Measurements from ENCODE around the gene RALGAPA1. TPM values are rescaled to one million over a fixed set of nuclear protein-coding genes. Genes with fewer than 3 reads are reported as not detected.
"Not testable (repeated sequence)": the region's sequence is repeated elsewhere in the genome, so short reads cannot be mapped to it uniquely, and the experiment has no call there.

The RALGAPA1 gene
- total RNA-seq, 4 donors from 2014 or later: 44.1 to 138 (median 108) TPM

GRCh38 chr14:35628989-35629388, 180.1 kb downstream of the RALGAPA1 start:
- Histone ChIP-seq H3K4me1 (no peaks in the 10 kb centered on the region), H3K36me3 (no peaks in the 10 kb centered on the region), H3K4me3 (no peak overlapping the region), H3K9me3 (no peaks in the 10 kb centered on the region), H3K27ac (no peak overlapping the region), H3K27me3 (no peaks in the 10 kb centered on the region)
- DNase-seq: no peak
- intact Hi-C loops (cut with DNase I; ENCODE audit: low total_unique reads): no loop called here
- TF ChIP-seq POLR2A (IDR thresholded peaks at IDR 0.05): no peak

DNA sequence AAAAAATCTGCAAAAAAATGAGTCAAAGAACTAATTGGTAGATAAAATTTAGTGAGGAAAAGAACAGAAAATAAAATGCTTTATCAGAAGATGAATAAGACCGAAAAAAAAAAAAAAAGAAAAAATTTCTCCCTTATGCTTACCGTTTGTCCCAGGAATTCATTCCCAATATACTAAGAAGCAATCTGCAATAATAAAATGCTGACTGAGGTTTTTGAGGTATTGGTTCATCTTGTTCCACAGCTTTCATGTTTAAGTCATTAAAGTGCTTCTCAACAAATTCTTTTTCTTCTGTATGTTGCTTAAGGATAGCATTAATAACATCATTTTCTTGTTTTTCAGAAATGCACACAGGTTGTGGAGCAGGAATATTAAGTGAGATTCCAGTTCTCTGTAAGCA, 182.1 kb downstream of the RALGAPA1 start:
- H3K4me1 ChIP-seq; H3K36me3 ChIP-seq; intact Hi-C loops (cut with DNase I; ENCODE audit: low total_unique reads); DNase-seq; H3K27me3 ChIP-seq; H3K27ac ChIP-seq; H3K9me3 ChIP-seq; H3K4me3 ChIP-seq: not testable (repeated sequence)

GRCh38 chr14:35621996-35622395, 187.1 kb downstream of the RALGAPA1 start:
- H3K9me3 ChIP-seq; H3K4me1 ChIP-seq; H3K36me3 ChIP-seq; H3K4me3 ChIP-seq; H3K27me3 ChIP-seq; H3K27ac ChIP-seq; DNase-seq; intact Hi-C loops (cut with DNase I; ENCODE audit: low total_unique reads): not testable (repeated sequence)

DNA sequence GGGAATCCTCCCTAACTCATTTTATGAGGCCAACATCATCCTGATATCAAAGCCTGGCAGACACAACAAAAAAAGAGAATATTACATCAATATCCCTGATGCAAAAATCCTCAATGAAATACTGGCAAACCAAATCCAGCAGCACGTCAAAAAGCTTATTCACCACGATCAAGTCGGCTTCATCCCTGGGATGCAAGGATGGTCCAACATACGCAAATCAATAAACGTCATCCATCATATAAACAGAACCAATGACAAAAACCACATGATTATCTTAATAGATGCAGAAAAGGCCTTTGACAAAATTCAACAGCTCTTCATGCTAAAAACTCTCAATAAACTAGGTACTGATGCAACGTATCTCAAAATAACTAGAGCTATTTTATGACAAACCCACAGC, 189.1 kb downstream of the RALGAPA1 start:
- H3K36me3 ChIP-seq; H3K9me3 ChIP-seq; H3K4me1 ChIP-seq; H3K27ac ChIP-seq; H3K4me3 ChIP-seq; H3K27me3 ChIP-seq; DNase-seq; intact Hi-C loops (cut with DNase I; ENCODE audit: low total_unique reads): not testable (repeated sequence)

- intact Hi-C loops (cut with DNase I; ENCODE audit: low total_unique reads); H3K4me3 ChIP-seq: not testable (repeated sequence)
Observed at GRCh38 chr14:35619461-35619860, 189.6 kb downstream of the RALGAPA1 start.

DNA sequence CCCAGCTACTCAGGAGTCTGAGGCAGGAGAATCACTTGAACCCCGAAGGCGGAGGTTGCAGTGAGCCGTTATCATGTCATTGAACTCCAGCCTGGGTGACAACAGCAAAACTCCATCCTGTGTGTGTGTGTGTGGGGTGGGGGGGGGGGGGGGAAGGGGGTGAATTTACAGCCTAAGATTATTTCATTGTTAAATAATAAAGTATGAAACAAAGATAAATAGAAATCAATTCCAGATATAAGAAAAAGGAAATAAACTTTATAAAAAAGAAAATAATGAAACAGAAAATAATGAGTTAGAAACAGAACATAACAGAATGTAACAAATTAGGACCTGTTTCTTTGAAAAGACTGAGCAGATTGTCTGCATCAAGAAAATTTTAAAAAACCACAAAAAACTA, 191.6 kb downstream of the RALGAPA1 start:
- Histone ChIP-seq H3K27me3 (no peaks in the 10 kb centered on the region), H3K9me3 (no peaks in the 10 kb centered on the region), H3K4me3 (no peak overlapping the region), H3K36me3 (no peaks in the 10 kb centered on the region), H3K4me1 (no peaks in the 10 kb centered on the region), H3K27ac (no peak overlapping the region)
- intact Hi-C loops (cut with DNase I; ENCODE audit: low total_unique reads): no loop called here
- no peak for DNase-seq
- TF ChIP-seq, protein P1, sequence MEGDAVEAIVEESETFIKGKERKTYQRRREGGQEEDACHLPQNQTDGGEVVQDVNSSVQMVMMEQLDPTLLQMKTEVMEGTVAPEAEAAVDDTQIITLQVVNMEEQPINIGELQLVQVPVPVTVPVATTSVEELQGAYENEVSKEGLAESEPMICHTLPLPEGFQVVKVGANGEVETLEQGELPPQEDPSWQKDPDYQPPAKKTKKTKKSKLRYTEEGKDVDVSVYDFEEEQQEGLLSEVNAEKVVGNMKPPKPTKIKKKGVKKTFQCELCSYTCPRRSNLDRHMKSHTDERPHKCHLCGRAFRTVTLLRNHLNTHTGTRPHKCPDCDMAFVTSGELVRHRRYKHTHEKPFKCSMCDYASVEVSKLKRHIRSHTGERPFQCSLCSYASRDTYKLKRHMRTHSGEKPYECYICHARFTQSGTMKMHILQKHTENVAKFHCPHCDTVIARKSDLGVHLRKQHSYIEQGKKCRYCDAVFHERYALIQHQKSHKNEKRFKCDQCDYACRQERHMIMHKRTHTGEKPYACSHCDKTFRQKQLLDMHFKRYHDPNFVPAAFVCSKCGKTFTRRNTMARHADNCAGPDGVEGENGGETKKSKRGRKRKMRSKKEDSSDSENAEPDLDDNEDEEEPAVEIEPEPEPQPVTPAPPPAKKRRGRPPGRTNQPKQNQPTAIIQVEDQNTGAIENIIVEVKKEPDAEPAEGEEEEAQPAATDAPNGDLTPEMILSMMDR (IDR thresholded peaks at IDR 0.05): no peak
- no peak for TF ChIP-seq POLR2A (IDR thresholded peaks at IDR 0.05)

More at GRCh38 chr14:35619461-35619860, 189.6 kb downstream of the RALGAPA1 start:
- H3K36me3 ChIP-seq, H3K4me1 ChIP-seq, DNase-seq, H3K9me3 ChIP-seq, H3K27ac ChIP-seq, H3K27me3 ChIP-seq: not testable (repeated sequence)

DNA sequence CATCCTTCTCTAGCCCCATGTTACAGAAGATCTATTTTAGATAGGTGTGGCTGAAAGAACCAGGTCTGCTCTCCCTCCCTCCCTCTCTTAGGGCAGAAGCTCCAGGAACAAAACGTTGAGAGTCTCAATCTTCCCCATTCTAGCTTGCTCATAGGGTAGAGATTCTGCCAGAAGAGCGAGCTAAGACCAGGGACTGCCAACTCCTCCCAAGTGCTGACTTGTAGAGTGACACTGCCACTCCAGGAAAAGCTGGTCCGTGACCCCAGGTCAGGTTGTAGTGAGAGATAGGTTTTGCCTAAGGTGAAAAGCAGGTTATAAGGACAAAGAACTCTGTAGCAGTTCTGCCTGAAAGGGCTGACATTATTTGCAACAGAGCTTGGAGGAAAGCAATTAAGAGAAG, 201.7 kb downstream of the RALGAPA1 start:
- Histone ChIP-seq H3K9me3 (no peaks in the 10 kb centered on the region), H3K4me1 (no peaks in the 10 kb centered on the region), H3K27ac (no peak overlapping the region), H3K27me3 (no peaks in the 10 kb centered on the region), H3K4me3 (no peak overlapping the region), H3K36me3 (no peaks in the 10 kb centered on the region)
- intact Hi-C loops (cut with DNase I; ENCODE audit: low total_unique reads): no loop called here
- DNase-seq: no peak
- TF ChIP-seq, protein P1 (IDR thresholded peaks at IDR 0.05): no peak
- no peak for TF ChIP-seq POLR2A (IDR thresholded peaks at IDR 0.05)

- intact Hi-C loops (cut with DNase I; ENCODE audit: low total_unique reads): no loop called here
- no peak for DNase-seq
- Histone ChIP-seq H3K27ac (no peak overlapping the region), H3K27me3 (no peaks in the 10 kb centered on the region), H3K9me3 (no peaks in the 10 kb centered on the region), H3K4me3 (no peak overlapping the region), H3K36me3 (no peaks in the 10 kb centered on the region), H3K4me1 (no peaks in the 10 kb centered on the region)
- no peak for TF ChIP-seq POLR2A (IDR thresholded peaks at IDR 0.05)
- TF ChIP-seq, protein P1 (IDR thresholded peaks at IDR 0.05): no peak
Observed at GRCh38 chr14:35600253-35600652, 208.8 kb downstream of the RALGAPA1 start.
